Breast epithelium (tissue), 4 donors: ENCODE data around the gene TGFBR3. TPM values are rescaled to one million over a fixed set of nuclear protein-coding genes. Genes with fewer than 3 reads are reported as not detected.
A peak's percentile ranks its signal among the peaks of the same experiment; 100 is the strongest.

Experiments
- DNase-seq, 2 donors: peaks; one replicate each; pipeline ENCODE4 v3.0.0-alpha.2; 2019; ENCODE audit warnings: low spot score in 2 of 2
- H3K27ac ChIP-seq, 2 donors: fragments of 200-600 bp; sonication (generic) in 1 of 2; one replicate each; pipeline ENCODE4 v1.5.1; 2016 to 2019; ENCODE audit warnings: mild to moderate bottlenecking in 1 of 2
- H3K27me3 ChIP-seq, 2 donors: fragments of 200-600 bp; sonication (generic) in 1 of 2; one replicate each; pipeline versions ENCODE4 v1.5.1 to v1.6.0; 2017 to 2019; ENCODE audit warnings: control low read depth in 1 of 2, mild to moderate bottlenecking in 1 of 2
- H3K36me3 ChIP-seq: fragments of 200-600 bp; one replicate; pipeline ENCODE4 v1.5.1; 2019
- H3K4me1 ChIP-seq, 2 donors: fragments of 200-600 bp; sonication (generic); one replicate each; pipeline ENCODE4 v1.5.1; 2016 to 2019; ENCODE audit warnings: control low read depth in 1 of 2
- H3K4me3 ChIP-seq, 3 donors: fragments of 200-600 bp; sonication (generic); 1 replicate in 2 of 3; 2 replicates in 1 of 3; pipeline ENCODE4 v1.5.1; 2016 to 2019; ENCODE audit warnings: mild to moderate bottlenecking in 3 of 3, moderate library complexity in 2 of 3
- H3K9me3 ChIP-seq, 2 donors: fragments of 200-600 bp; sonication (generic) in 1 of 2; one replicate each; pipeline ENCODE4 v1.5.1; 2016 to 2019; ENCODE audit warnings: control low read depth in 1 of 2
- CTCF ChIP-seq, 3 donors: fragments of 450-650 bp; IDR thresholded peaks; one replicate each; pipeline ENCODE4 v1.5.1; 2016 to 2017; ENCODE audit warnings: antibody characterized with exemption in 3 of 3, mild to moderate bottlenecking in 3 of 3, moderate library complexity in 3 of 3
- POLR2A ChIP-seq: fragments of 450-650 bp; IDR thresholded peaks from one replicate; pipeline ENCODE4 v1.6.1; 2016; ENCODE audit warnings: antibody characterized with exemption, mild to moderate bottlenecking, moderate library complexity
- POLR2AphosphoS5 ChIP-seq, 3 donors: sonication (generic); formaldehyde crosslinking; IDR thresholded peaks; one replicate each; pipeline ENCODE4 v1.6.1; 2017; ENCODE audit warnings: antibody characterized with exemption in 3 of 3
- intact Hi-C: fragments of 100-400 bp; cut with DNase I; formaldehyde crosslinking; loops from one replicate; pipeline ENCODE4 v1.15.1; 2023; ENCODE audit warnings: low total_unique reads
- total RNA-seq, 3 donors: library from RNA; depleted of rRNA; stranded (reverse); fragments of >200 nt; gene quantifications; one replicate each; pipeline ENCODE4 v1.1.0, GENCODE V29; 2016

The TGFBR3 gene
- total RNA-seq, 3 donors from 2014 or later: 127 to 287 (median 167) TPM

DNA sequence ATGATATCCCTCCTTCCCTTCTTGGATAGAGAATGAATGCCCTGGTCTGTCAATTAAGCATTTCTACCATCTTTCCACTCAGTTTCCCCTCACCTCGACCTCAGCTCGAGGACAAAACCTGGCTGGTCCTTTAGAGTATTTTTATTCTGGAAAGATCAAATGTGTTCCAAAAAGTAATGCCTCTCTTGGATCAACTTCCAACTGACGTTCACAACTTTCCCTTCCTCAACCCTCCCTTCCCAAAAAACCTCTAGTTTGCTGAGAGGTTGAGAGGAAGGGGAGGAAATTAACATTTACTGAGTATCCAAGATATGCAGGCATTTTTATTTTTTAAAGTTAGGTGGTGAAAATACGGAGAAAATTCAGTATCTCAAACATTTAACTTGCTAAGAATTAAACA, 182.9 kb downstream of the TGFBR3 start:
- Histone ChIP-seq H3K27ac (no peak overlapping the region), H3K4me1 (no peaks in the 10 kb centered on the region), H3K9me3 (no peaks in the 10 kb centered on the region), H3K4me3 (no peak overlapping the region), H3K27me3 (no peaks in the 10 kb centered on the region), H3K36me3 (no peaks in the 10 kb centered on the region)
- TF ChIP-seq POLR2AphosphoS5 (IDR thresholded peaks at IDR 0.05) (no peak), CTCF (IDR thresholded peaks at IDR 0.05) (no peak), POLR2A (no peak)
- no peak for DNase-seq
- intact Hi-C loops: no loop called here

DNA sequence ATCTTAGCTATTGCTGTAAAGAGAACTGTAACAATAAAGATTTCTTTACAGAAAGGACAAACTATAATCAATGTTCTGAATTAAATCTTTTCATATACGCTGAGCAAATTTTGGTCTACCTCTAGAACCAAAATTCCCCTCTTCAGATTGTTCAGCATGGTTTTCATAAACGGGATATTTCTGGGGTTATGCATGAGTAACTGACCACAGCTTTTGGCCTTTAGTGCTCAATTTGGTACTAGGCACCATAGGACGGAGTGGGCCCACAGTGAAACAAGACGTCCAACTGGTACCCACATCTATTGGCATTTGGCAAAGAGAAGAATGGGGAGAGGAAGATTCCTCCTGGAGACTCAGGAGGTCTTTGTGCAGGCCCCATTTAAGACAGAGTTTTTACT, 184.5 kb downstream of the TGFBR3 start:
- no peaks in the 10 kb centered on the region for H3K27me3 ChIP-seq
- no peaks in the 10 kb centered on the region for H3K4me1 ChIP-seq
- no peak overlapping the region for H3K4me3 ChIP-seq
- H3K9me3 ChIP-seq: no peaks in the 10 kb centered on the region
- no peak for TF ChIP-seq POLR2A
- no peak for TF ChIP-seq POLR2AphosphoS5 (IDR thresholded peaks at IDR 0.05)
- no peak for TF ChIP-seq CTCF (IDR thresholded peaks at IDR 0.05)
- intact Hi-C loops: no loop called here
- DNase-seq: no peak
- no peaks in the 10 kb centered on the region for H3K36me3 ChIP-seq
- peak overlapping the region in 1 of 2 donors; percentile 57 for H3K27ac ChIP-seq

- intact Hi-C loops: no loop called here
- no peaks in the 10 kb centered on the region for H3K4me1 ChIP-seq
- H3K4me3 ChIP-seq: no peak overlapping the region
- H3K9me3 ChIP-seq: no peaks in the 10 kb centered on the region
- DNase-seq: no peak
- H3K27ac ChIP-seq: peak overlapping the region; percentile 33 to 57
- no peaks in the 10 kb centered on the region for H3K27me3 ChIP-seq
- no peaks in the 10 kb centered on the region for H3K36me3 ChIP-seq
- TF ChIP-seq POLR2A (no peak), POLR2AphosphoS5 (IDR thresholded peaks at IDR 0.05) (no peak), CTCF (IDR thresholded peaks at IDR 0.05) (no peak)
Measured at GRCh38 chr1:91700771-91701471, 185.0 kb downstream of the TGFBR3 start.

GRCh38 chr1:91700332-91700731, 185.6 kb downstream of the TGFBR3 start:
- H3K27ac ChIP-seq: peak overlapping the region; percentile 33 to 57
- H3K27me3 ChIP-seq: no peaks in the 10 kb centered on the region
- no peaks in the 10 kb centered on the region for H3K9me3 ChIP-seq
- no peaks in the 10 kb centered on the region for H3K4me1 ChIP-seq
- no peak for DNase-seq
- no peak overlapping the region for H3K4me3 ChIP-seq
- intact Hi-C loops: no loop called here
- no peaks in the 10 kb centered on the region for H3K36me3 ChIP-seq
- no peak for TF ChIP-seq POLR2AphosphoS5 (IDR thresholded peaks at IDR 0.05)
- TF ChIP-seq POLR2A: no peak
- no peak for TF ChIP-seq CTCF (IDR thresholded peaks at IDR 0.05)

GRCh38 chr1:91699339-91699974, 186.5 kb downstream of the TGFBR3 start:
- H3K36me3 ChIP-seq: no peaks in the 10 kb centered on the region
- TF ChIP-seq POLR2A: no peak
- peak in 1 of 3 donors; percentile 66 for TF ChIP-seq POLR2AphosphoS5 (IDR thresholded peaks at IDR 0.05)
- no peak for TF ChIP-seq CTCF (IDR thresholded peaks at IDR 0.05)
- H3K27me3 ChIP-seq: no peaks in the 10 kb centered on the region
- DNase-seq: no peak
- H3K4me3 ChIP-seq: no peak overlapping the region
- H3K4me1 ChIP-seq: no peaks in the 10 kb centered on the region
- peak overlapping the region; percentile 65 to 66 for H3K27ac ChIP-seq
- H3K9me3 ChIP-seq: no peaks in the 10 kb centered on the region
- intact Hi-C loops: no loop called here
